HG03565 (cell line): ENCODE measurements around the gene FLVCR2.
A peak's percentile ranks its signal among the peaks of the same experiment; 100 is the strongest.
"Not testable (repeated sequence)": the region's sequence is repeated elsewhere in the genome, so short reads cannot be mapped to it uniquely, and the experiment has no call there.

ENCODE experiments used
- ATAC-seq: cut with Tn5 transposase; IDR thresholded peaks from one replicate; pipeline ENCODE4 v1.9.1; 2021; ENCODE audit warnings: mild to moderate bottlenecking, moderate library complexity; ENCODE audit not compliant: unreplicated experiment

Gene FLVCR2

DNA sequence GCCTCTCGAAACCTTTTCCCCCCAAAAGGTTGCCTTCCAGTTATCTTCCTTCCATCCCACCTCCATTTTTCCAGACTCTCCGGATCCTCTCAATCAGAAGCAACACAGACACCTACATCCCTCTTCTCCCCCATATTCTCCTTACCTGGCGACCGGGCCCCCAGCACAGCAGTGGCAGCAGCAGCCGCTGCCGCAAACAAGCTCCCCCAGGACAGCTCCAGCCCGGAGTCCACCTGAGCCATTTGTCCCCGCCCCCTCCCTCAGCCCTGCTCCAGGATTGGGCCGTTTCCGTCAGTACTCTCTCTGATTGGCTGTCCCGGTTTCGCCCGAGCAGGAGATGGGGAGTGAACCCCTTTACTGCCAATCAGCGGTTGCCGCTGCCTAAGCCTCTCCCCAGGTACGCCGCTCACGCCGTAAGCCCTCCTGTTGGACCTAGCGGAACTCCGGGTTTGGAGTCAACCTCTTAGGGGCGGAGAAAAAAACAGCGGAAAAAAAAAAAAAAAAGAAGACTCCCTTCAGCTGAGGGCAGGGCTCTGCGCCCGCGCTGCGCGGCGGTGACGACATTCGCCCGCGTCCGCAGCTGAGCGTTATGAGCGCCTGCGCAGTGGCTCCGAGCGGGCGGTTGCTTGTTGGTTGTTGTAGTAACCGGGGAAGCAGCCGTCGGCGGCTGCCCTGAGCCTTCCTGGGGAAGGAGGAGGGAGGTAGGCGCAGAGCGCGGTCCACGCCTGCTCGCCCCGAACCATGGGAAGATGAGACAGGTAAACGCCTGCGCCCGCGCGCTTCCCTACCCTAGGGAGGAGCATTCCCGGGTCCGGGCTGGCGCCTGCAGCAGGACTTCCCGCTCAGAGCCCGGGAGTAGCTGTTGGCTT, 82.4 kb downstream of the FLVCR2 start, which contains the start of the genes ERG28 and TTLL5:
TSS of gene ERG28 (minus strand) at position 247 of the 869 bp plus-strand sequence. CDS start 3,374 bp downstream, outside the sequence.
TSS of gene TTLL5 (plus strand) at position 617 of the 869 bp plus-strand sequence. CDS start 1,904 bp downstream, outside the sequence.
- ATAC-seq = peak; percentile 91

DNA sequence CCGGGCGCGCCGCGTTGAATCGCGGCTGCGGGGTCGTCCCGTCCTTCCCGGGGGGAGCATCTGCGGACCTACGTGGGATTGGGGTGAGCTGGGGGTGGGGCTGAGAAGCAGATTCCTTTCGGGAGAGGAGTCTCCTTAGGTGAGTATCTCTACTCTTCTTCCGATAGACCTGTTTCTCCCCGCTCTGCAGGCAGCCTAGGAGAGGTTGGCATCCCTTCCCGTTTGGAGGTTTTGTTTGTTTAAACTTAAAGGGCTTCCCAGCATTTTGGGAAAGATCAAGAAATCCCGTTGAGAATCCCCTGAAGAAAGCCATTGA, 83.0 kb downstream of the FLVCR2 start:
- ATAC-seq = no peak

DNA sequence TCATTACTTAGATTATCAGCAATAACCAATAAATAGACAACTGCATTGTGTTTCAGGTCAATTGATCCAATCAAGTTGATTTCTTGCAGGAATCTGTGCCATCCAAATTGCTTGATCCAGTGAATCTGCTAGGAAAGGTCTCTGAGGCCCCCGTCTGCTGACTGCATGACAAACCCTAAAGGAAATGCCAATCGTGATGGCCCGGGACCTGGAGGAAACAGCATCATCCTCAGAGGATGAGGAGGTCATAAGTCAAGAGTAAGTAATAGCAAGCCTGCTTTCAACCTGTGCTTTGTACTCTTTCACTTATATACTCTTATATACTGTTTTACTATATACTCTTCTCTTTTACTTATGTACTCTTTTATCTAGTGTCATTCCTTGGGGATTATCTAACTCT, 84.5 kb downstream of the FLVCR2 start:
- no peak for ATAC-seq

DNA sequence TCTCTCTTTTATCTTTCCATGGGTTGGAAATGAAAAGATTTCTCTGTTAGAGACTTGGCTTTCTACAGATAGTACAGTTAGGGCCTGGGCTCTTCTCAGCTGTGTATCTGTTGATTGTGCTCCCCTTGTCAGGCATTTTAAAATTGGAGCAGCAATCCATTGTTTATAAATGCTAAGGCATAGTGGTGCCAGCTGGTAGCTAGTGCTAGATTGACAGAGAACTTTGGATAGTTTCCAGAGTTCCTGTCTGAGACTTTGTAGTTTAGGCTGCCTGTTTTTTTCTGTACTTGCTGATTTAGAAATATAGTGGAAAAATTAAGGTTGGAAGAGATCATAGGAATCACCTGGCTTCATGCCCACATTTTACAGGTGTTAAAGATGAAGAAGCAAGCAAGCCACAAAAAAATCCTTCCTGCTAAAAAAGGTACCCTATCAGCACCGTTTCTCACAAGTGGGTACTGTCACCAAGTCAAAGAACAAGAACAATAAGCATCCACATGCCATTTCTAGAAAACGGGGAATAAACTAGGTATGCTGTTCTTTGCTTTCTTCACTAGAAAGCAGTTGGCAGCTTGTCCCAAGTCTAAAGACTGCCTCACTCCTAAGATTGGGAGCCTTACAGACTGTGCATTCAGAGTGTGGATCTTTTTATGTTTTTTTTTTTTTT, 88.8 kb downstream of the FLVCR2 start:
- no peak for ATAC-seq

DNA sequence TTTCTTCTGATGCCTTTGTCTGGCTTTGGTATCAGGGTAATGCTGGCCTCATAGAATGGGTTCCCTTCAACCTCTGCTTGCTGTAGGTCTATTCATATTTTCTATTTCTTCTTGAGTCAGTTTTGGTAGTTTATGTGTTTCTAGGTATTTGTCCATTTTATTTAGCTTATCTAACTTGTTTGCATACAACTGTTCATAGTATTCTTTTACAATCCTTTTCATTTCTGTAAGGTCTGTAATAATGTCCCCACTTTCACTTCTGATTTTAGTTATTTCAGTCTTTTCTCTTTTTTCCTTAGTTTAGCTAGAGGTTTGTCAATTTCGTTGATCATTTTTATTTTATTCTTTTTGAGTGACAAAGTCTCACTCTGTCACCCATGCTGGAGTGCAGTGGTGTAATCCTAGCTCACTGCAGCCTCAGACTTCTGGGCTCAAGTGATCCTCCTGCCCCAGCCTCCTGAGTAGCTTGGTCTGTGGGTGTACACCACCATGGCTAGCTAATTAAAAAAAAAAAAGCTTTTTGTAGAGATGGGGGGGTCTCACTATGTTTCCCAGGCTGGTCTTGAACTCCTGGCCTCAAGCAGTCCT, 94.3 kb downstream of the FLVCR2 start:
- no peak for ATAC-seq

DNA sequence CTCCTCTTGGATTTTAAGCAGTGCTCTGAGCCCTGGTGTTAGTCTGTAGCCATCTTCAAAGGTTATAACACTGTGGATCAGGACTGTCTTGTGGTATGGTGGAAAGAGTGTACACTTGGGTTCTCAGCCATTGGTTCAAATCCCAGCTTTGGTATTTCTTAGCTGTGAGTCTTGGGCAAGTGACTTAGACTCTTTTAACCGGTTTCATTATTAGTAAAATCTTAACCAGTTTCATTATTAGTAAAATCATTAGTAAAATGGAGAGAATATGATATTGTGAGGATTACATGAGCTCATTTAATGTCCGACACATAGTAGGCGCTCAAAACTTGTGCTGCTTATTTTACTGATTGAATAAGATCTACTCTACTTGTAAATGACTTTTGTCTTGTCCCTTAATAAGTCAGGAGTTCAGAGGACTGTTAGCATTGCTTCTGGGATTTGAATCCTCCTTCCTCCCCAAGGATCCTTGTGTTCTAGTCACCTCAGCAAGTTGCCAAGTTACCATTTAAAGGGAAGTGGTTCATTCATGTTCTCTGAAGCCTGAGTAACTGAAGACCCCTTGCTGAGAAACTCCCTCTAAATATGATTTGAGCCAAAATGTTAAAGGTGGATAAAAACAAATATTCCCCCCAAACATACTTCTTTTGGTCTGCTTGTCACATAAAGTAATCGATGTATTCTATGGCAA, 95.1 kb downstream of the FLVCR2 start:
- ATAC-seq = peak; percentile 41

DNA sequence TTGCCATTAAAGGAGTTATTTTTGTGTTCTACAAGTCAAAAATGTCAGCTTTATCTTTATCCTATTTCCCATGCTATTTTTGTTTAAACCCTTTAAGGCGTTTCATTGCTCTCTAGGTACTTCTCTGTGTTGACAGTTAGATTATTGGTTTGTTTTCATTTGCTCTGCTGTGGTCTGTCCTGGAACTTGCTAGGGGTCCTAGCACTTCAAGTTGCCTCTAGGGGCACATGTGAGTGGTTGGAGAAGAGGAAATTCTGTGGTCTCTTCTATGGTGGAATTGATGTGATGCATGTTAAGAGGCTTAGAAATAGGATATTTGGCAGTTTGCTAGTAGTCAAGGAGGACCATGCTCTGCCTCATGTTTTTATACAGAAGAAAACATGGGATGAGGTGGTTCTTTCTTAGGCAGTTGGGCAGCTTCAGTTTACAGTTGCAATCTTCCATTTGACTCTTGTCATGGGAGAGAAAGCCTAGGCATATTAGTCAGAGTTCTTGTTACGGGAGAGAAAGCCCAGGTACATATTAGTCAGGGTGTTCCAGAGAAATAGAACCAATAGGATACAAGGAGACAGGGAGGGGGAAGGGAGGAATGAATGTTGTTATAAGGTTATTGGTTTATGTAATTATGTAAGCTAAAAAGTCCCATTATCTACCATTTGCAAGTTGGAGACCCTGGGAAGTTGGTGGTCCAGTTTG, 97.0 kb downstream of the FLVCR2 start:
- ATAC-seq = no peak

DNA sequence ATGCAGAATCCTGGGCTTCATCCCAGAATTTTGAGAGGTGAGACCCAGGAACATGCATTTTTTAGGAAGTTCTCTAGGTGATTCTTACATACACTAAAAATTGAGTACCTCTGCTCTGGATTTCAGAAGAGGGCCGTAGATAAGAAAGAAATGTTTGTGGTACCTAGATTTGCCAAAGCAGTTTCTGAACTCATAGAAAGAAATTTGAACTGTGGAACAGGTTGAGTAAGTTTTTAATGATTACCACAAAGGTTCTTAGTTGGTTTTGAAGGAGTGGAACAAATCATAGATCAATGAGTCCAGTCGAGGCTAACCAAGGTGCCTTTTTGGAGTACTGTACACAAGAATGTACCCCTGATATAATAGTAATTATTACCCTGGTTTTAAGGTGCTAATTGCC, 107.5 kb downstream of the FLVCR2 start:
- no peak for ATAC-seq

DNA sequence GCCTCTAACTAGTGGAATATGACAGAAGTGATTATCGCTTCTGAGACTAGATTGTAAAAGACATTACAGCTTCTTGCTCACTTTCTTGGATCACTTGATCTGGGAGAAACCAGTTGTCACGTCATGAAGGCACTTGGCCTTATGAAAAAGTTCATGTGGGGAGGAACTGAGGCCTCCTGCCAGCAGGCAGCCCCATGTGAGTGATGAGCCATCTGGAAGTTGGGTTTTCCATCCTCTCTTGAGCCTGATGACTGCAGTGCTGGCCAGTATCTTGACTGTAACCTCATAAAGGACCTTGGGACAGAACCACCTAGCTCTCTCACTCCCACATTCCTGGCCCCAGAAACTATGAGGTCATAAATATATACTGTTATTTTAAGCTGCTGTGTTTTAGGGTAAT, 110.6 kb downstream of the FLVCR2 start:
- ATAC-seq = no peak

DNA sequence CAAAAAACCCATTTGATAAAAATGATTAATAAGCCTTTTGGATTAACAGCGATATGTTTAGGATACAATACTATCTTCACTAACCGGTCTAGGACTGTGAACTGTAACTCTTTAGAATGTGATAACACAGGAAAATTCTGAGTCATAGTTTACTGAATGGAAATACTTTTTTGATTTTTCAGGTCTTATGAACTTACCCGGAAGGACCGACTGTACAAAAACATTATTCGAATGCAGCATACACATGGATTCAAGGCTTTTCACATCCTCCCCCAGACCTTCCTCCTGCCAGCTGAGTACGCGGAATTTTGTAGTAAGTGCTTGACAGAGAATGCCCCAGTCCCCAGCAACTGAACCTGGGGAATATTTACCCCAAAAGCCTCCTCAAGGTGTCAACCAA, 111.6 kb downstream of the FLVCR2 start:
- no peak for ATAC-seq

DNA sequence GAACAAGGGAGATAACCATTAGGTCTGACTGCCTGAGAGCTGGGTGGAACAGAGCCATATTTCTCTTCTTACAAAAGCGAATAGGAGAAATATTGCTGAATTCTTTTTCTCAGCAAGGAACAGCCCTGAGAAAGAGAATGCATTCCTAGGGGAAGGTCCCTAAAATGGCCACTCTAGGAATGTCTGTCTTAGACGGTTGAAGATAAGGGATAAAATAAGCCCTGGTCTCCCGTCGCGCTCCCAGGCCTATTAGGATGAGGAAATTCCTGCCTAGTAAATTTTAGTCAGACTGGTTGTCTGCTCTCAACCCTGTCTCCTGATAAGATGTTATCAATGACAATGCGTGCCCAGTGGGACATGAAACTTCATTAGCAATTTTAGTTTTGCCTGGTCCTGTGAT, 116.6 kb downstream of the FLVCR2 start:
- not testable (repeated sequence) for ATAC-seq

DNA sequence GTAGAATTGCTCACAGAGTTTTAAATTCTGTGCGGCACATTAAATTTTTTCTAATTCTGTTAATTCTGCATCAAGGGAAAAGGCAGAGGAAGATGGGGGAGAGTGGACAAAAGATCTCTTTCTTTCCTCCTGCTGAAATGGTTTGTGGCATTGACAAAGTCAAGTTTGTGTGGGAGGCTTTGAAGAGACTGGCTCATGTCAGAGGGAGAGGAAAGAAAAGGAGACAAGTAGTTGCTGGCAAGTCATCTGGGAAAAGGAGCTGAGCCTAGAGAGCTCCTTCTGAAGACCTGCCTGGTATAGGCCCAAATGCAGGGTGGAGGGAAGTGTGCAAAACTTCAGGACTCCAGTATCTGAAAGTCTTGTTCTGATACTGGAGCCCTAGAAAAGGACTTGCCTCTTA, 119.0 kb downstream of the FLVCR2 start:
- no peak for ATAC-seq
